ENCODE results near the gene CDKAL1. TPM values are rescaled to one million over a fixed set of nuclear protein-coding genes. Genes with fewer than 3 reads are reported as not detected.

The CDKAL1 gene
- total and polyA plus RNA-seq, 4 donors, result 2.0 to 12.9 (median 6.7) TPM

DNA sequence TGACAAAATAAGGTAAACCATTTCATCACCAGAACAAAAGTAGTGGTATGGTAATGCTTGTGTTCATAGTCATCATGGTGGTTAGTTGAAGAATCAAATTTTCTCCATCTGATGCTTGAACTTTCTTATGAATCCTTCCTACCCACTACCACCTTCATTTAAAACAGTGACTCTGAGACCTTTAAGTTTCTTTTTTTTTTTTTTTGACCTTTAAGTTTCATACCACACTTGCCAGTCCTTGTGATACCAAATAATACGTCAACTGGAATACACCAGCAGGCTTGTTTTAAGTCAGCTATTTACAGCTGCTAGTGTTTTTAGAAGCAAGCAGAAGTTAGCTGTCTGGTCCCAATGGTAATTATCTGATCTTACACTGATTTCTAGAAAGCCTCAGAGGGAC is 645.9 kb downstream of the CDKAL1 start:
- Histone ChIP-seq H3K27me3 (ENCODE audit: control insufficient read depth in 4 of 4, insufficient read depth in 4 of 4, low read length in 3 of 4) (no peaks in the 10 kb centered on the region), H3K36me3 (ENCODE audit: control insufficient read depth in 4 of 4, insufficient read depth in 3 of 4, low read depth in 1 of 4, low read length in 3 of 4) (peaks cover 0 to 2% (median 0%) of the 10 kb centered on the region in 4 donors)
- 100% methylated on average over 1 of the region's 1 CpG for WGBS

DNA sequence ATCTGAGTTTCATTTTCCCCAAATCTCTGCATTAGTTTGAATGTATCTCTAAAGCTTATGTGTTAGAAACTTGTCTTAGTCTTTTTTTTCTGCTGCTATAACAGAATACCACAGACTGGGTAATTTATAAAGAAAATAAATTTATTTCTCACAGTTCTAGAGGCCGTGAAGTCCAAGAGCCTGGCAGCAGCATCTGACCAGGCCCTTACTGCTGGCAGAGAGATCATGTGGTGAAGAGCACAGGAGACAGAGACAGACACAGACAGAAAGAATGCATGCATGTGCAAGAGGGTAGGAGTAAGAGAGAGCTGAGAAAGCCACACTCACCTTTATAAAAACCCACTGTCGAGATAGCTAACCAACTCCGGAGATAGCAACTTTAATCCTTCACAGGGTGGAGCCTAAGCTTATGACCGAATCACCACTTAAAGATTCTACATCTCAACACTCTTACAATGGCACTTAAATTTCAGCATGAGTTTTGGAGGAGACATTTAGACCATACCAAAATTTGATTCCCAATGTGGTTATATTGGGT is 646.6 kb downstream of the CDKAL1 start:
- H3K27ac ChIP-seq (ENCODE audit: low read depth in 1 of 2, low read length in 2 of 2), result no peak overlapping the region
- 98% methylated on average over 4 of the region's 4 CpGs for WGBS
- DNase-seq (ENCODE audit: low spot score), result no peak
- peaks cover 0 to 2% (median 0%) of the 10 kb centered on the region in 4 donors for H3K36me3 ChIP-seq (ENCODE audit: control insufficient read depth in 4 of 4, insufficient read depth in 3 of 4, low read depth in 1 of 4, low read length in 3 of 4)
- H3K9me3 ChIP-seq (ENCODE audit: control insufficient read depth in 4 of 4, low read length in 3 of 4), result peaks cover 0 to 5% (median 0%) of the 10 kb centered on the region in 4 donors
- H3K9ac ChIP-seq (ENCODE audit: low read depth in 1 of 2, low read length in 2 of 2), result no peak overlapping the region
- no peak overlapping the region for H3K4me3 ChIP-seq (ENCODE audit: low read depth in 1 of 3, low read length in 3 of 3)
- H3K27me3 ChIP-seq (ENCODE audit: control insufficient read depth in 4 of 4, insufficient read depth in 4 of 4, low read length in 3 of 4), result no peaks in the 10 kb centered on the region
- TF ChIP-seq FOXA2 (IDR thresholded peaks at IDR 0.05) (no peak), GABPA (IDR thresholded peaks at IDR 0.05 in 1 of 2, conservative IDR thresholded peaks at IDR 0.05 in 1 of 2) (no peak), JUND (IDR thresholded peaks at IDR 0.05) (no peak), YY1 (IDR thresholded peaks at IDR 0.05) (no peak), EGR1 (IDR thresholded peaks at IDR 0.05; ENCODE audit: low read depth in 2 of 2) (no peak), HNF4A (conservative IDR thresholded peaks at IDR 0.05) (no peak), TAF1 (conservative IDR thresholded peaks at IDR 0.05) (no peak), HNF4G (IDR thresholded peaks at IDR 0.05) (no peak), RXRA (IDR thresholded peaks at IDR 0.05) (no peak), NR2F2 (IDR thresholded peaks at IDR 0.05) (no peak), SP1 (IDR thresholded peaks at IDR 0.05) (no peak)
- TF ChIP-seq, protein P1, sequence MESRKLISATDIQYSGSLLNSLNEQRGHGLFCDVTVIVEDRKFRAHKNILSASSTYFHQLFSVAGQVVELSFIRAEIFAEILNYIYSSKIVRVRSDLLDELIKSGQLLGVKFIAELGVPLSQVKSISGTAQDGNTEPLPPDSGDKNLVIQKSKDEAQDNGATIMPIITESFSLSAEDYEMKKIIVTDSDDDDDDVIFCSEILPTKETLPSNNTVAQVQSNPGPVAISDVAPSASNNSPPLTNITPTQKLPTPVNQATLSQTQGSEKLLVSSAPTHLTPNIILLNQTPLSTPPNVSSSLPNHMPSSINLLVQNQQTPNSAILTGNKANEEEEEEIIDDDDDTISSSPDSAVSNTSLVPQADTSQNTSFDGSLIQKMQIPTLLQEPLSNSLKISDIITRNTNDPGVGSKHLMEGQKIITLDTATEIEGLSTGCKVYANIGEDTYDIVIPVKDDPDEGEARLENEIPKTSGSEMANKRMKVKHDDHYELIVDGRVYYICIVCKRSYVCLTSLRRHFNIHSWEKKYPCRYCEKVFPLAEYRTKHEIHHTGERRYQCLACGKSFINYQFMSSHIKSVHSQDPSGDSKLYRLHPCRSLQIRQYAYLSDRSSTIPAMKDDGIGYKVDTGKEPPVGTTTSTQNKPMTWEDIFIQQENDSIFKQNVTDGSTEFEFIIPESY (IDR thresholded peaks at IDR 0.05), result no peak
- TF ChIP-seq, protein P2, sequence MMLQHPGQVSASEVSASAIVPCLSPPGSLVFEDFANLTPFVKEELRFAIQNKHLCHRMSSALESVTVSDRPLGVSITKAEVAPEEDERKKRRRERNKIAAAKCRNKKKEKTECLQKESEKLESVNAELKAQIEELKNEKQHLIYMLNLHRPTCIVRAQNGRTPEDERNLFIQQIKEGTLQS (IDR thresholded peaks at IDR 0.05), result no peak
- TF ChIP-seq, protein P3, sequence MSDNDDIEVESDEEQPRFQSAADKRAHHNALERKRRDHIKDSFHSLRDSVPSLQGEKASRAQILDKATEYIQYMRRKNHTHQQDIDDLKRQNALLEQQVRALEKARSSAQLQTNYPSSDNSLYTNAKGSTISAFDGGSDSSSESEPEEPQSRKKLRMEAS (IDR thresholded peaks at IDR 0.05), result no peak
- H3K4me1 ChIP-seq (ENCODE audit: control insufficient read depth in 4 of 4, insufficient read depth in 4 of 4, low read length in 3 of 4), result no peaks in the 10 kb centered on the region

More for the DNA sequence above, 645.9 kb downstream of the CDKAL1 start:
- TF ChIP-seq, protein P2 (IDR thresholded peaks at IDR 0.05), result no peak
- TF ChIP-seq JUND (IDR thresholded peaks at IDR 0.05) (no peak), EGR1 (IDR thresholded peaks at IDR 0.05; ENCODE audit: low read depth in 2 of 2) (no peak), RXRA (IDR thresholded peaks at IDR 0.05) (no peak), GABPA (IDR thresholded peaks at IDR 0.05 in 1 of 2, conservative IDR thresholded peaks at IDR 0.05 in 1 of 2) (no peak), YY1 (IDR thresholded peaks at IDR 0.05) (no peak), RAD21 (IDR thresholded peaks at IDR 0.05) (no peak)
- TF ChIP-seq, protein P3 (IDR thresholded peaks at IDR 0.05), result no peak
- TF ChIP-seq, protein P4, sequence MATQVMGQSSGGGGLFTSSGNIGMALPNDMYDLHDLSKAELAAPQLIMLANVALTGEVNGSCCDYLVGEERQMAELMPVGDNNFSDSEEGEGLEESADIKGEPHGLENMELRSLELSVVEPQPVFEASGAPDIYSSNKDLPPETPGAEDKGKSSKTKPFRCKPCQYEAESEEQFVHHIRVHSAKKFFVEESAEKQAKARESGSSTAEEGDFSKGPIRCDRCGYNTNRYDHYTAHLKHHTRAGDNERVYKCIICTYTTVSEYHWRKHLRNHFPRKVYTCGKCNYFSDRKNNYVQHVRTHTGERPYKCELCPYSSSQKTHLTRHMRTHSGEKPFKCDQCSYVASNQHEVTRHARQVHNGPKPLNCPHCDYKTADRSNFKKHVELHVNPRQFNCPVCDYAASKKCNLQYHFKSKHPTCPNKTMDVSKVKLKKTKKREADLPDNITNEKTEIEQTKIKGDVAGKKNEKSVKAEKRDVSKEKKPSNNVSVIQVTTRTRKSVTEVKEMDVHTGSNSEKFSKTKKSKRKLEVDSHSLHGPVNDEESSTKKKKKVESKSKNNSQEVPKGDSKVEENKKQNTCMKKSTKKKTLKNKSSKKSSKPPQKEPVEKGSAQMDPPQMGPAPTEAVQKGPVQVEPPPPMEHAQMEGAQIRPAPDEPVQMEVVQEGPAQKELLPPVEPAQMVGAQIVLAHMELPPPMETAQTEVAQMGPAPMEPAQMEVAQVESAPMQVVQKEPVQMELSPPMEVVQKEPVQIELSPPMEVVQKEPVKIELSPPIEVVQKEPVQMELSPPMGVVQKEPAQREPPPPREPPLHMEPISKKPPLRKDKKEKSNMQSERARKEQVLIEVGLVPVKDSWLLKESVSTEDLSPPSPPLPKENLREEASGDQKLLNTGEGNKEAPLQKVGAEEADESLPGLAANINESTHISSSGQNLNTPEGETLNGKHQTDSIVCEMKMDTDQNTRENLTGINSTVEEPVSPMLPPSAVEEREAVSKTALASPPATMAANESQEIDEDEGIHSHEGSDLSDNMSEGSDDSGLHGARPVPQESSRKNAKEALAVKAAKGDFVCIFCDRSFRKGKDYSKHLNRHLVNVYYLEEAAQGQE (IDR thresholded peaks at IDR 0.05), result no peak
- DNase-seq (ENCODE audit: low spot score), result no peak
- Histone ChIP-seq H3K9ac (ENCODE audit: low read depth in 1 of 2, low read length in 2 of 2) (no peak overlapping the region), H3K27ac (ENCODE audit: low read depth in 1 of 2, low read length in 2 of 2) (no peak overlapping the region), H3K4me1 (ENCODE audit: control insufficient read depth in 4 of 4, insufficient read depth in 4 of 4, low read length in 3 of 4) (no peaks in the 10 kb centered on the region), H3K9me3 (ENCODE audit: control insufficient read depth in 4 of 4, low read length in 3 of 4) (peaks cover 0 to 5% (median 0%) of the 10 kb centered on the region in 4 donors), H3K4me3 (ENCODE audit: low read depth in 1 of 3, low read length in 3 of 3) (no peak overlapping the region)

Measured in liver (tissue), 9 donors.